ENCODE results near the gene PADI3.
"Not testable (repeated sequence)": the region's sequence is repeated elsewhere in the genome, so short reads cannot be mapped to it uniquely, and the experiment has no call there.

Gene PADI3

GRCh38 chr1:17305576-17306095 is 56.7 kb downstream of the PADI3 start:
- no peak for DNase-seq

- DNase-seq, result no peak
These were observed 57.5 kb downstream of the PADI3 start for GRCh38 chr1:17306407-17306806.

DNA sequence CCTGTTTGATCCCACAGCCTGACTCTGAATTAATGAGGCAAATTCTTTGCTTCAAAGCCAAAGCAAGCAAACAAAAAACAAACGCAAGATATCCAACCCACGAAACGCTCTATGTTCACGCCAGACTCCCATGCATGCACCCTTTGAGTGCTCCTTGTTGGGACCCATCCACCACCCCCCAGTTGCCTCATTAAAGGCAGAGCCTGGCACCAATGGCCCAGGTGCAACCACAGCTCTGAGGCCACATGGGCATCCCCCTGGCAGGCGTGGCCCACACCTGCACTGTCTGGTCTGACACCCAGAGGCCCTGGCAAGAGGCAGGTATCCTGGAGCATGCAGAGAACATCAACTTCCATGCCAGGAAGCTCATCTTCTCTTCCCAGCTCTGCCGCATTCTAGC is 58.0 kb downstream of the PADI3 start:
- DNase-seq, result no peak

- no peak for DNase-seq
These were observed 58.4 kb downstream of the PADI3 start for GRCh38 chr1:17307329-17307728.

DNA sequence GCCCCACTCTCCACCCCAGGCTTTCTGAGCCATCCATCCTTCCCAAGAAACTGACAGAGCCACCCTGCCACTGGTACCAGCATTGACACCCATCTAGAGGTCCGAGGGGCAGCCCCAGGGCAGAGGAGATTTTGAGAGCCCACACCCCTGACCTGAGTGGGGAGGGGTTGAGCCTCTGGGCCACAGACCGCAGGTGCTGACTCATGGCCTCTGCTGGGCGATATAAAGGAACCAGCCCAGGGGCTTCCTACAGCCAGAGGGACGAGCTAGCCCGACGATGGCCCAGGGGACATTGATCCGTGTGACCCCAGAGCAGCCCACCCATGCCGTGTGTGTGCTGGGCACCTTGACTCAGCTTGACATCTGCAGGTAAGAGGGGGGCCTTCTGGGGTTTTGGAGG is 59.0 kb downstream of the PADI3 start, which contains the start of gene PADI4:
TSS of gene PADI4 (plus strand) at position 252 of the 400 bp plus-strand sequence. CDS start at position 278, 26 bp downstream.
- no peak for DNase-seq

- DNase-seq, result no peak
These were observed 59.7 kb downstream of the PADI3 start for GRCh38 chr1:17308593-17308992.

DNA sequence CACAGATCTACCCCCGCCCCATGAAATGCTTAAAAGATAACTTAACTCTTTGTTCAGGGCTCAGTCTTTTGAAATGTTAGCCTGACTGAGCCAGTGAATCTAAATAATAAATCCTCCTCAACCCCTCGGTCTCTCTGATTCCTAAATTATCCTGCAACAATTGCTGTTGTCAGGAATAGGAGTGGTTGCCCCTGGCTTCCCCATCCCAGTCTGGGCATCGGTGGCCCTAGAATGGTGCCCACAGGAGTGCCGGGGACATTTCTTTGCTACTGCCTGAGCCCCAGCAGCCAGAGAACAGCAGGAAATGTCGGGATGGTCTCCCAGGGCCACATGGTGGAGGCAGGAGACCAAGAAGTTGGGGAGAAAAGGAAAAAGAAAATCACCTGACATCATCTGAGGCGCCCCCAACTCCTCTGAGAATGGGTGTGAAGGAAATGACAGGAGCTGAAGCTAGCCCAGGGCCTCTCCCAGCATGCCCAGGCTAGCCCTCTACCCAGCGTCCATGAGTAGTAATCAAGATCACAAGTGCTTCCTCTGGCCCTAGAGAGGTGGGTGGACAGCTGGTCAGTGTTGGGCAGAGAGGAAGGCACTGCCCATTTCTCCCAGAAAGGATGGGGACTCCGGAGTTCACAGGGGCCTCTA is 60.6 kb downstream of the PADI3 start:
- DNase-seq, result no peak

GRCh38 chr1:17310068-17310640 is 61.3 kb downstream of the PADI3 start:
- no peak for DNase-seq

- DNase-seq, result no peak
These were observed 64.8 kb downstream of the PADI3 start for GRCh38 chr1:17313530-17314309.

DNA sequence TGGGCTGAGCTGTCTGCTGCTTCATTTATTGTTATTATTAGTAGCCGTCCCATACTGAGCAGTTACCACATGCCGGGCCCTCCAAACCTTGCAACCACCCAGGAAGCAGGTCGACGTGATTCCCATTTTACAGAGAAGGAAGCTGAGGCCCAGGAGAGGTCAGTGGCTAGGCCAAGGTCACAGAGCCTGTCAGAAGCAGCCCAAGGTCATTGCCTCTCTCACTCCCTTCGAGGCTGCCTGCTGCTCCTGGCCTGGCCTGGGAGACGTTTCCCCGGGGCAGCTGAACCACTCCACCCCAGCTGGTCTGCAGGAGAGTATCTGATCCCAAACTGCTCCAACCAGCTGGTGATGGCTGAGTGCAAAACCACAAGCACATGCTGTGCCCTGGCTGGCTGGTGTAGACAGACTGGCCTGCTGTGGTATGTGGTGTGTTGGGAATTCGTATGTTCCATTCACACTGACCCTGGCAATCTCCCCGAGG is 65.6 kb downstream of the PADI3 start:
- DNase-seq, result no peak

DNA sequence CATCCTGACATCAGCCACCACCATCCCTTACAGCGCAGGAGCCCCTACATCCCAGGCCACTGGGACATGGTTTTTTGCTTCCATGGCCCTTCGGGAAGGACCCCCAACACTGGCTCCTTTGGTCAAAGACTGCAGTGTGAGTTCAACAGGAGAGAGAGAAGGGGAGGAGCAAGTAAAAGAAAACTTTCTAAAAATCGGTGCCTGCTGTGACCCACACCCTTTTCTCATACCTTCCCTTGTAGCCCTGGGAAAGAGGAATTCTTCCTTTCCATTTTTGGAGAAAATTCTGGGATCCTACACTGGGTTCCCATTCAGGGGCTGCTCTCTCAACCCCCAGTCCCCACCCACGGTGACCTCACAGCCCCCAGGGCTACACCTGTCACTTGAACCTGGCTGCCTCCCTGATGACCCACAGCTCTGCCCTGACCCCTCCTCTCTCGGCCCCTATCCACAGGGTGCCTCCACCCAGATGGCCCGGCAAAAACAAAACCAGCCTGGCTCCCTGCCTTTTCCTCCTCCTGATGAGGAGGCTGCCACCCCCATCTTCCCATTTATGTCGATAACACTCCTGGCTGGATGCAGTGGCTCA is 66.7 kb downstream of the PADI3 start:
- no peak for DNase-seq

- no peak for DNase-seq
These were observed 67.8 kb downstream of the PADI3 start for GRCh38 chr1:17316704-17317103.

GRCh38 chr1:17318262-17318661 is 69.4 kb downstream of the PADI3 start:
- DNase-seq, result no peak

GRCh38 chr1:17319561-17320350 is 70.9 kb downstream of the PADI3 start:
- no peak for DNase-seq

DNA sequence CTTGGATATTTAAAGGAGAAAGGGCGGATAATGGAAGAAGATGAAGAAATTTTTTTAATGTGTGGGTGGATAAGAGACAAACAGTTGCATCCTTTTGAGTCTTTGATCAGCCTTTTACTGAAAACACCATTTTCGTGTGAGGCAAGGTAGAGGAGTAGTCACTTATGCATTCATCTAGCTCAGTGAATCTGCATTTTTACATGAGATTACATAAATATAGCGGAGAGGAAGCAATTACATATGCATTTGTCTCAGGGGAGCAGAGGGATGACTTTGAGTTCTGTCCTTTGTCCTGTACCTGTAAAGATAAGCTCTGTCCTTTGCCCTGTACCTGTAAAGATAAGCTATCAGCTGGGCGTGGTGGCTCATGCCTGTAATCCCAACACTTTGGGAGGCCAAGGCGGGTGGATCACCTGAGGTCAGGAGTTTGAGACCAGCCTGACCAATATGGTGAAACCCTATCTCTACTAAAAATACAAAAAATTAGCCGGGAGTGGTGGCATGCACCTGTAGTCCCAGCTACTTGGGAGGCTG is 73.0 kb downstream of the PADI3 start:
- DNase-seq, result not testable (repeated sequence)

DNA sequence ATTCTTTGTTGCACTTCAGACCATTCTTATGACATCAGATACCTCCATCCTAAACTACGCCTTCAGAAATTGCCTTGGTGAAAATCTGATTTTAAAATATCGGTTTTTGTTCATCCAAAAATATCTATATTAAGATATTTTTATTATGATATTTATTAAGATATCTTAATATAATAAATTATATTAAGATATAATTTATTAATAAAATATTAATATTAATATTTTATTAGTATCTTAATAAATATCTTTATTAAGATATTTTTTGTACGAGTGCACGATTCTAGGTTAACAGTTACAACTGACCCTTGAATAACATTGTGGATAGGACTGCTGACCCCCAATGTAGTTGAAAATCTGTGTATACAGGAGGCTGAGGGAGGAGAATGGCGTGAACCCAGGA is 80.0 kb downstream of the PADI3 start:
- no peak for DNase-seq

GRCh38 chr1:17329610-17330009 is 80.7 kb downstream of the PADI3 start:
- no peak for DNase-seq

- no peak for DNase-seq
These were observed 82.0 kb downstream of the PADI3 start for GRCh38 chr1:17330856-17331255.

DNA sequence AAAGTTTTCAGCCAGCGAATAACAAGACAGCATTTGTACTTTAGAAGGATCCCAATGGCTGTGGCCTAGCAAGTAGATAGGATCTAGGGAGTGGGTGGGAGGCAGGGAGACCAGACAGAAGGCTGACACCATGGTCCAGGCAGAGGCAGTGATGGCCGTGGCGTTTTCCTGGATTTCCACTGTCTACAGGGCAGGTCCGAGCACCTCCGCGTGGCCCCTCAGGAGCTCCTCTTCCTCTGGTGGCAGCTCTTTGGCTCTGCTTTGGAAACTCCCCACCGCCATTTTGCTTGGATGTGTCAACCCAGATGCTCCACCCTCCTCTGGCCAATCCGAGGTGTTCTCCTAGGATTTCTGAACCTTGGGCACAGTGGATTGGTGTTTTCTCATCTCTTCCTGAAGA is 84.2 kb downstream of the PADI3 start:
- no peak for DNase-seq

Measured in effector CD8-positive, alpha-beta T cell (primary cell).